ENCODE data around the gene MYL1.

- TF ChIP-seq CTCF (IDR thresholded peaks at IDR 0.05; ENCODE audit: control extremely low read depth in 1 of 3, insufficient read depth in 1 of 3, low read depth in 1 of 3, low read length in 3 of 3) (no peak), EP300 (IDR thresholded peaks at IDR 0.05; ENCODE audit: borderline replicate concordance in 1 of 2, low read depth in 2 of 2, low read length in 2 of 2) (no peak), TAF1 (IDR thresholded peaks at IDR 0.05; ENCODE audit: low read depth, low read length) (no peak), POLR2AphosphoS5 (IDR thresholded peaks at IDR 0.05; ENCODE audit: low read depth, low read length) (no peak), CEBPB (IDR thresholded peaks at IDR 0.05; ENCODE audit: low read depth, low read length) (no peak), KDM5A (IDR thresholded peaks at IDR 0.05; ENCODE audit: low read length) (no peak), ATF3 (IDR thresholded peaks at IDR 0.05; ENCODE audit: insufficient read depth, low read depth, low read length) (no peak), SIN3A (conservative IDR thresholded peaks at IDR 0.05 in 1 of 2, IDR thresholded peaks at IDR 0.05 in 1 of 2; ENCODE audit: low read depth in 1 of 2, low read length in 2 of 2) (no peak), JUN (IDR thresholded peaks at IDR 0.05; ENCODE audit: low read depth, low read length) (no peak), USF2 (IDR thresholded peaks at IDR 0.05; ENCODE audit: low read length) (no peak)
Observed at GRCh38 chr2:210259687-210260086, 55.3 kb downstream of the MYL1 start.

All from H1 (cell line).